A549 (cell line): ENCODE measurements around the gene LSM4. TPM values are rescaled to one million over a fixed set of nuclear protein-coding genes. Genes with fewer than 3 reads are reported as not detected.

Experiments used
- ATAC-seq, 2 experiments: fragments of 200-7000 bp in 1 of 2; fragments of >200 bp in 1 of 2; cut with Nextera tagmentation in 1 of 2; cut with Tn5 transposase in 1 of 2; 3 replicates each; pipeline versions ENCODE4 v1.8.0 to v1.9.1; 2018 to 2020; ENCODE audit warnings: mild to moderate bottlenecking in 1 of 2, moderate library complexity in 1 of 2
- CTCF ChIA-PET: fragments of 300-600 bp; sonication (Branson Sonifier 250); formaldehyde crosslinking; extraction: SDS; loops from one replicate; lab custom pipeline; 2021; ENCODE audit warnings: antibody characterized with exemption, inconsistent platforms; lab: Yijun Ruan, JAX
- POLR2A ChIA-PET: fragments of 350-600 bp; formaldehyde crosslinking; extraction: SDS; loops from one replicate; lab custom pipeline; 2021; ENCODE audit warnings: antibody characterized with exemption, inconsistent platforms; lab: Yijun Ruan, JAX
- DNase-seq, 2 experiments: peaks; one replicate each; pipeline versions ENCODE4 v3.0.0 to v3.0.0-alpha.2; 2011 to 2016; ENCODE audit warnings: low read depth in 1 of 2, low spot score in 1 of 2
- FAIRE-seq: peaks from 2 replicates; lab custom pipeline; 2011; peaks lifted over from hg19 to GRCh38; lab: Jason Lieb, UNC
- H3K27ac ChIP-seq, 2 experiments: fragments of >200 bp; sonication (Bioruptor Twin); formaldehyde crosslinking; 3 replicates each; pipeline ENCODE4 v1.5.1; 2016 to 2017
- H3K4me1 ChIP-seq: fragments of >200 bp; sonication (Bioruptor Twin); formaldehyde crosslinking; 3 replicates; pipeline ENCODE4 v1.6.1; 2016
- H3K4me2 ChIP-seq: fragments of >200 bp; sonication (Bioruptor Twin); formaldehyde crosslinking; 3 replicates; pipeline ENCODE4 v1.6.1; 2016
- H3K4me3 ChIP-seq: fragments of >200 bp; sonication (Bioruptor Twin); formaldehyde crosslinking; 3 replicates; pipeline ENCODE4 v1.5.1; 2016
- H3K9me3 ChIP-seq: fragments of >200 bp; sonication (Bioruptor Twin); formaldehyde crosslinking; 3 replicates; pipeline ENCODE4 v1.6.1; 2016
- BCL3 ChIP-seq: fragments of >200 bp; sonication (Bioruptor Twin); formaldehyde crosslinking; IDR thresholded peaks from 3 replicates; pipeline ENCODE4 v1.6.1; 2016
- BHLHE40 ChIP-seq: IDR thresholded peaks from 2 replicates; pipeline ENCODE4 v1.6.1; 2012; ENCODE audit warnings: low read depth, low read length, inconsistent platforms
- CBX2 ChIP-seq: fragments of 200-600 bp; sonication (generic); IDR thresholded peaks from 2 replicates; pipeline ENCODE4 v1.6.1; 2016; ENCODE audit warnings: low read depth, mild to moderate bottlenecking, borderline replicate concordance
- EHMT2 ChIP-seq: fragments of 200-600 bp; sonication (generic); IDR thresholded peaks from 2 replicates; pipeline ENCODE4 v1.6.1; 2016; ENCODE audit warnings: antibody characterized with exemption, low read depth, mild to moderate bottlenecking, moderate library complexity
- ELK1 ChIP-seq: fragments of 150-350 bp; IDR thresholded peaks from 2 replicates; pipeline ENCODE4 v1.6.1; 2014; ENCODE audit warnings: low read depth, mild to moderate bottlenecking, low read length
- HDAC2 ChIP-seq: fragments of 200-600 bp; sonication (generic); IDR thresholded peaks from 2 replicates; pipeline ENCODE4 v1.6.1; 2016
- HMGXB4 ChIP-seq: fragments of 250-450 bp; sonication (Bioruptor Pico); IDR thresholded peaks from 2 replicates; pipeline ENCODE4 v1.5.0; 2021; ENCODE audit warnings: mild to moderate bottlenecking, moderate library complexity, borderline replicate concordance
- MAFK ChIP-seq: fragments of 450-650 bp; IDR thresholded peaks from 2 replicates; pipeline ENCODE4 v1.6.1; 2014; ENCODE audit not compliant: partially characterized antibody
- MAZ ChIP-seq: fragments of 150-350 bp; IDR thresholded peaks from 2 replicates; pipeline ENCODE4 v1.6.1; 2014; ENCODE audit warnings: antibody characterized with exemption, low read depth, low read length, borderline replicate concordance
- NR3C1 ChIP-seq: fragments of >200 bp; sonication (Bioruptor Twin); formaldehyde crosslinking; IDR thresholded peaks from 3 replicates; pipeline ENCODE4 v1.6.1; 2017
- POLR2A ChIP-seq: IDR thresholded peaks from 2 replicates; pipeline ENCODE4 v1.6.1; 2012; ENCODE audit warnings: mild to moderate bottlenecking, low read length
- RCOR1 ChIP-seq: fragments of 150-350 bp; IDR thresholded peaks from 2 replicates; pipeline ENCODE4 v1.6.1; 2014; ENCODE audit warnings: antibody characterized with exemption, low read length, low read depth
- RFX5 ChIP-seq: fragments of 450-650 bp; IDR thresholded peaks from 2 replicates; pipeline ENCODE4 v1.7.1; 2014; ENCODE audit warnings: antibody characterized with exemption, mild to moderate bottlenecking, moderate library complexity
- ZSCAN20 ChIP-seq: fragments of 250-450 bp; sonication (Bioruptor Pico); IDR thresholded peaks from 2 replicates; pipeline ENCODE4 v1.8.0; 2022; ENCODE audit warnings: mild to moderate bottlenecking, moderate library complexity
- WGBS: methylation state at CpG from one replicate; pipeline ENCODE4 v1.1.6; 2017; ENCODE audit errors: missing lambda C conversion rate; 5-methylcytosine and 5-hydroxymethylcytosine counted together
- polyA plus RNA-seq, 4 experiments: library from polyadenylated mRNA; depleted of rRNA in 3 of 4; stranded (reverse); fragments of >200 nt; fragmentation: RNase III in 1 of 4; extraction: RNeasy Plus Mini Kit Qiagen cat#74134 plus additional on column Dnase treatment in 1 of 4; gene quantifications; 2 replicates in 3 of 4; 3 replicates in 1 of 4; pipeline ENCODE4 v1.2.3, GENCODE V29; 2011 to 2017
- TF ChIP-seq, protein P1 (sequence below): fragments of 200-600 bp; sonication (generic); IDR thresholded peaks from 2 replicates; pipeline ENCODE4 v1.6.1; 2016; ENCODE audit warnings: antibody characterized with exemption, mild to moderate bottlenecking, moderate library complexity
- TF ChIP-seq, protein P2 (sequence below): IDR thresholded peaks from 2 replicates; pipeline ENCODE4 v1.6.1; 2012

LSM4 gene
- polyA plus RNA-seq, 2 of the 4 experiments (the other 2 are of a cell fraction) = 154 to 169 TPM

GRCh38 chr19:18263324-18264136 lies 59.3 kb downstream of the LSM4 start:
- POLR2A ChIA-PET = interaction anchor here (0.9 kb wide), 1 partner anchor 18 kb away, joined by 3 read pairs; no protein-coding TSS in a partner anchor
- 74% methylated on average over 3 of the region's 16 CpGs for WGBS
- ATAC-seq = no peak
- Histone ChIP-seq H3K27ac (no peak overlapping the region), H3K4me1 (no peaks in the 10 kb centered on the region), H3K4me2 (no peak overlapping the region)
- TF ChIP-seq, protein P1, sequence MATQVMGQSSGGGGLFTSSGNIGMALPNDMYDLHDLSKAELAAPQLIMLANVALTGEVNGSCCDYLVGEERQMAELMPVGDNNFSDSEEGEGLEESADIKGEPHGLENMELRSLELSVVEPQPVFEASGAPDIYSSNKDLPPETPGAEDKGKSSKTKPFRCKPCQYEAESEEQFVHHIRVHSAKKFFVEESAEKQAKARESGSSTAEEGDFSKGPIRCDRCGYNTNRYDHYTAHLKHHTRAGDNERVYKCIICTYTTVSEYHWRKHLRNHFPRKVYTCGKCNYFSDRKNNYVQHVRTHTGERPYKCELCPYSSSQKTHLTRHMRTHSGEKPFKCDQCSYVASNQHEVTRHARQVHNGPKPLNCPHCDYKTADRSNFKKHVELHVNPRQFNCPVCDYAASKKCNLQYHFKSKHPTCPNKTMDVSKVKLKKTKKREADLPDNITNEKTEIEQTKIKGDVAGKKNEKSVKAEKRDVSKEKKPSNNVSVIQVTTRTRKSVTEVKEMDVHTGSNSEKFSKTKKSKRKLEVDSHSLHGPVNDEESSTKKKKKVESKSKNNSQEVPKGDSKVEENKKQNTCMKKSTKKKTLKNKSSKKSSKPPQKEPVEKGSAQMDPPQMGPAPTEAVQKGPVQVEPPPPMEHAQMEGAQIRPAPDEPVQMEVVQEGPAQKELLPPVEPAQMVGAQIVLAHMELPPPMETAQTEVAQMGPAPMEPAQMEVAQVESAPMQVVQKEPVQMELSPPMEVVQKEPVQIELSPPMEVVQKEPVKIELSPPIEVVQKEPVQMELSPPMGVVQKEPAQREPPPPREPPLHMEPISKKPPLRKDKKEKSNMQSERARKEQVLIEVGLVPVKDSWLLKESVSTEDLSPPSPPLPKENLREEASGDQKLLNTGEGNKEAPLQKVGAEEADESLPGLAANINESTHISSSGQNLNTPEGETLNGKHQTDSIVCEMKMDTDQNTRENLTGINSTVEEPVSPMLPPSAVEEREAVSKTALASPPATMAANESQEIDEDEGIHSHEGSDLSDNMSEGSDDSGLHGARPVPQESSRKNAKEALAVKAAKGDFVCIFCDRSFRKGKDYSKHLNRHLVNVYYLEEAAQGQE = no peak
- no peak for TF ChIP-seq MAFK
- no peak for TF ChIP-seq HDAC2
- no peak for TF ChIP-seq NR3C1
- TF ChIP-seq MAZ = no peak
- TF ChIP-seq, protein P2, sequence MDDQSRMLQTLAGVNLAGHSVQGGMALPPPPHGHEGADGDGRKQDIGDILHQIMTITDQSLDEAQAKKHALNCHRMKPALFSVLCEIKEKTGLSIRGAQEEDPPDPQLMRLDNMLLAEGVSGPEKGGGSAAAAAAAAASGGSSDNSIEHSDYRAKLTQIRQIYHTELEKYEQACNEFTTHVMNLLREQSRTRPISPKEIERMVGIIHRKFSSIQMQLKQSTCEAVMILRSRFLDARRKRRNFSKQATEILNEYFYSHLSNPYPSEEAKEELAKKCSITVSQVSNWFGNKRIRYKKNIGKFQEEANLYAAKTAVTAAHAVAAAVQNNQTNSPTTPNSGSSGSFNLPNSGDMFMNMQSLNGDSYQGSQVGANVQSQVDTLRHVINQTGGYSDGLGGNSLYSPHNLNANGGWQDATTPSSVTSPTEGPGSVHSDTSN = no peak
- TF ChIP-seq BHLHE40 = no peak
- no peak for TF ChIP-seq RFX5
- no peak for TF ChIP-seq EHMT2
- no peak for TF ChIP-seq RCOR1
- TF ChIP-seq, all 56 proteins: peak for 0
- H3K4me3 ChIP-seq = no peak overlapping the region
- H3K9me3 ChIP-seq = no peaks in the 10 kb centered on the region
- DNase-seq = no peak
- FAIRE-seq = no peak
- CTCF ChIA-PET = interaction anchor here (0.7 to 4.3 kb wide), 3 partner anchors 8 to 65 kb away, joined by 3 to 41 read pairs (median 5); no protein-coding TSS in a partner anchor

DNA sequence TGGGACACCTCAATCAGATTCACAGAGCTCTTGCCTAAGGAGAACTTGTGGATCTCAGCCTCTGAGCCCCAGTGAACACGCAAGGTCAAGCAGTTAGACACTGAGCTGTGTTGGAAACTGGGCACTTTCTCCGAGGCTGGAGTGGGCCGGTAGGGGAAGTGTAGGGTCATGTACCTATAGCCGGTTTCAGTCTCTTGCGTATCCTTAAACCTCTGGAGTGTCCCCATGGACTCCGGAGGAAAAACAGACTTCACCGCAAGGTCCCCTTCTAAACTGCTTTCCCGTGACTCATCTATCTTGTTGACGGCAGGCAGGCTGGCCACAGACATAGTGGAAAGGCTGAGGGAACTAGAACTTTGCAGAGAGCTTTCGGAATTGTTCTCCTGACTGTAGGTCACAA lies 60.0 kb downstream of the LSM4 start:
- POLR2A ChIA-PET = interaction anchor here (0.9 kb wide), 1 partner anchor 19 kb away, joined by 3 read pairs; no protein-coding TSS in a partner anchor
- WGBS = 79% methylated on average over 7 of the region's 10 CpGs
- no peaks in the 10 kb centered on the region for H3K4me1 ChIP-seq
- H3K4me2 ChIP-seq = no peak overlapping the region
- H3K4me3 ChIP-seq = no peak overlapping the region
- ATAC-seq (no peak), DNase-seq (no peak), FAIRE-seq (no peak)
- CTCF ChIA-PET = interaction anchor here (0.7 to 4.3 kb wide), 3 partner anchors 9 to 66 kb away, joined by 3 to 41 read pairs (median 5); no protein-coding TSS in a partner anchor
- no peaks in the 10 kb centered on the region for H3K9me3 ChIP-seq
- H3K27ac ChIP-seq = no peak overlapping the region
- TF ChIP-seq ZSCAN20 (CRISPR knock-in tag) (no peak), ELK1 (no peak), HMGXB4 (no peak), MAFK (no peak), POLR2A (no peak), CBX2 (no peak), BCL3 (no peak)
- TF ChIP-seq, all 56 proteins: peak for 0
